A549 (cell line): Measurements from ENCODE around the gene BHLHA15. TPM values are rescaled to one million over a fixed set of nuclear protein-coding genes. Genes with fewer than 3 reads are reported as not detected.

Experiments used
- ATAC-seq, 2 experiments: fragments of 200-7000 bp in 1 of 2; fragments of >200 bp in 1 of 2; cut with Nextera tagmentation in 1 of 2; cut with Tn5 transposase in 1 of 2; 3 replicates each; pipeline versions ENCODE4 v1.8.0 to v1.9.1; 2018 to 2020; ENCODE audit warnings: mild to moderate bottlenecking in 1 of 2, moderate library complexity in 1 of 2
- CTCF ChIA-PET: fragments of 300-600 bp; sonication (Branson Sonifier 250); formaldehyde crosslinking; extraction: SDS; loops from one replicate; lab custom pipeline; 2021; ENCODE audit warnings: antibody characterized with exemption, inconsistent platforms; lab: Yijun Ruan, JAX
- POLR2A ChIA-PET: fragments of 350-600 bp; formaldehyde crosslinking; extraction: SDS; loops from one replicate; lab custom pipeline; 2021; ENCODE audit warnings: antibody characterized with exemption, inconsistent platforms; lab: Yijun Ruan, JAX
- DNase-seq, 2 experiments: peaks; one replicate each; pipeline versions ENCODE4 v3.0.0 to v3.0.0-alpha.2; 2011 to 2016; ENCODE audit warnings: low read depth in 1 of 2, low spot score in 1 of 2
- FAIRE-seq: peaks from 2 replicates; lab custom pipeline; 2011; peaks lifted over from hg19 to GRCh38; lab: Jason Lieb, UNC
- H3K27ac ChIP-seq, 2 experiments: fragments of >200 bp; sonication (Bioruptor Twin); formaldehyde crosslinking; 3 replicates each; pipeline ENCODE4 v1.5.1; 2016 to 2017
- H3K4me1 ChIP-seq: fragments of >200 bp; sonication (Bioruptor Twin); formaldehyde crosslinking; 3 replicates; pipeline ENCODE4 v1.6.1; 2016
- H3K4me2 ChIP-seq: fragments of >200 bp; sonication (Bioruptor Twin); formaldehyde crosslinking; 3 replicates; pipeline ENCODE4 v1.6.1; 2016
- H3K4me3 ChIP-seq: fragments of >200 bp; sonication (Bioruptor Twin); formaldehyde crosslinking; 3 replicates; pipeline ENCODE4 v1.5.1; 2016
- H3K9me3 ChIP-seq: fragments of >200 bp; sonication (Bioruptor Twin); formaldehyde crosslinking; 3 replicates; pipeline ENCODE4 v1.6.1; 2016
- CHD2 ChIP-seq: fragments of 150-350 bp; IDR thresholded peaks from 2 replicates; pipeline ENCODE4 v1.6.1; 2014; ENCODE audit warnings: low read length; ENCODE audit not compliant: partially characterized antibody
- CHD4 ChIP-seq: fragments of 200-600 bp; sonication (generic); IDR thresholded peaks from 2 replicates; pipeline ENCODE4 v1.6.1; 2016; ENCODE audit warnings: antibody characterized with exemption, mild to moderate bottlenecking, borderline replicate concordance
- EHMT2 ChIP-seq: fragments of 200-600 bp; sonication (generic); IDR thresholded peaks from 2 replicates; pipeline ENCODE4 v1.6.1; 2016; ENCODE audit warnings: antibody characterized with exemption, low read depth, mild to moderate bottlenecking, moderate library complexity
- ESRRA ChIP-seq: fragments of 150-350 bp; IDR thresholded peaks from 2 replicates; pipeline ENCODE4 v1.6.1; 2014; ENCODE audit warnings: mild to moderate bottlenecking, low read length, borderline replicate concordance
- FOSB ChIP-seq: fragments of 250-450 bp; sonication (Bioruptor Pico); IDR thresholded peaks from 2 replicates; pipeline ENCODE4 v1.5.0; 2020; ENCODE audit warnings: mild to moderate bottlenecking, moderate library complexity
- FOSL2 ChIP-seq, 2 experiments: fragments of 450-650 bp in 1 of 2; fragments of >200 bp in 1 of 2; sonication (Bioruptor Twin) in 1 of 2; formaldehyde crosslinking; IDR thresholded peaks; 2 replicates each; pipeline versions ENCODE4 v1.5.0 to v1.6.1; 2016 to 2020; ENCODE audit warnings: mild to moderate bottlenecking in 1 of 2, moderate library complexity in 1 of 2
- HOXB13 ChIP-seq: fragments of 250-450 bp; sonication (Bioruptor Pico); IDR thresholded peaks from 2 replicates; pipeline ENCODE4 v1.5.0; 2020; ENCODE audit warnings: low read depth, mild to moderate bottlenecking, moderate library complexity
- HOXB5 ChIP-seq: fragments of 250-450 bp; sonication (Bioruptor Pico); IDR thresholded peaks from 2 replicates; pipeline ENCODE4 v1.5.0; 2020; ENCODE audit warnings: mild to moderate bottlenecking, moderate library complexity
- JUN ChIP-seq, 2 experiments: fragments of >200 bp; sonication (Bioruptor Twin); formaldehyde crosslinking; IDR thresholded peaks; 2 replicates in 1 of 2; 3 replicates in 1 of 2; pipeline ENCODE4 v1.6.1; 2016 to 2017
- NFE2L2 ChIP-seq: fragments of 150-350 bp; conservative IDR thresholded peaks from 2 replicates; pipeline ENCODE4 v1.6.1; 2014; ENCODE audit warnings: low read length
- NPAS2 ChIP-seq: fragments of 250-450 bp; sonication (Bioruptor Pico); IDR thresholded peaks from 2 replicates; pipeline ENCODE4 v1.8.0; 2022; ENCODE audit warnings: mild to moderate bottlenecking, moderate library complexity, borderline replicate concordance
- NR3C1 ChIP-seq: fragments of >200 bp; sonication (Bioruptor Twin); formaldehyde crosslinking; IDR thresholded peaks from 3 replicates; pipeline ENCODE4 v1.6.1; 2017
- PHF8 ChIP-seq: fragments of 200-600 bp; sonication (generic); IDR thresholded peaks from 2 replicates; pipeline ENCODE4 v1.6.1; 2016; ENCODE audit warnings: low read depth, mild to moderate bottlenecking, antibody characterized with exemption, moderate library complexity, borderline replicate concordance
- POLR2AphosphoS2 ChIP-seq: conservative IDR thresholded peaks from 2 replicates; pipeline ENCODE4 v1.6.1; 2012; ENCODE audit warnings: low read length, improper control_type of control experiment, inconsistent platforms
- RFX5 ChIP-seq: fragments of 450-650 bp; IDR thresholded peaks from 2 replicates; pipeline ENCODE4 v1.7.1; 2014; ENCODE audit warnings: antibody characterized with exemption, mild to moderate bottlenecking, moderate library complexity
- RNF2 ChIP-seq: fragments of 200-600 bp; sonication (generic); IDR thresholded peaks from 2 replicates; pipeline ENCODE4 v1.6.1; 2016; ENCODE audit warnings: low read depth, mild to moderate bottlenecking, antibody characterized with exemption, moderate library complexity, borderline replicate concordance
- ZC3H11A ChIP-seq: fragments of 450-650 bp; IDR thresholded peaks from 2 replicates; pipeline ENCODE4 v1.6.1; 2014; ENCODE audit warnings: antibody characterized with exemption, mild to moderate bottlenecking
- WGBS: methylation state at CpG from one replicate; pipeline ENCODE4 v1.1.6; 2017; ENCODE audit errors: missing lambda C conversion rate; 5-methylcytosine and 5-hydroxymethylcytosine counted together
- polyA plus RNA-seq, 4 experiments: library from polyadenylated mRNA; depleted of rRNA in 3 of 4; stranded (reverse); fragments of >200 nt; fragmentation: RNase III in 1 of 4; extraction: RNeasy Plus Mini Kit Qiagen cat#74134 plus additional on column Dnase treatment in 1 of 4; gene quantifications; 2 replicates in 3 of 4; 3 replicates in 1 of 4; pipeline ENCODE4 v1.2.3, GENCODE V29; 2011 to 2017
- TF ChIP-seq, protein P1 (sequence below): fragments of 450-650 bp; IDR thresholded peaks from 2 replicates; pipeline ENCODE4 v1.6.1; 2014; ENCODE audit warnings: antibody characterized with exemption
- TF ChIP-seq, protein P2 (sequence below): fragments of >200 bp; sonication (Bioruptor Twin); formaldehyde crosslinking; IDR thresholded peaks from 2 replicates; pipeline ENCODE4 v1.6.1; 2016
- TF ChIP-seq, protein P3 (sequence below): fragments of 200-600 bp; sonication (generic); IDR thresholded peaks from 2 replicates; pipeline ENCODE4 v1.6.1; 2016; ENCODE audit warnings: antibody characterized with exemption, mild to moderate bottlenecking, moderate library complexity
- TF ChIP-seq, protein P4 (sequence below): fragments of 250-450 bp; sonication (Bioruptor Pico); IDR thresholded peaks from 2 replicates; pipeline ENCODE4 v1.5.0; 2020; ENCODE audit warnings: low read depth, mild to moderate bottlenecking, moderate library complexity
- TF ChIP-seq, protein P5 (sequence below): IDR thresholded peaks from 2 replicates; pipeline ENCODE4 v1.6.1; 2012

BHLHA15 gene
- polyA plus RNA-seq, 2 of the 4 experiments (the other 2 are of a cell fraction) = 0.23 to 0.30 TPM

DNA sequence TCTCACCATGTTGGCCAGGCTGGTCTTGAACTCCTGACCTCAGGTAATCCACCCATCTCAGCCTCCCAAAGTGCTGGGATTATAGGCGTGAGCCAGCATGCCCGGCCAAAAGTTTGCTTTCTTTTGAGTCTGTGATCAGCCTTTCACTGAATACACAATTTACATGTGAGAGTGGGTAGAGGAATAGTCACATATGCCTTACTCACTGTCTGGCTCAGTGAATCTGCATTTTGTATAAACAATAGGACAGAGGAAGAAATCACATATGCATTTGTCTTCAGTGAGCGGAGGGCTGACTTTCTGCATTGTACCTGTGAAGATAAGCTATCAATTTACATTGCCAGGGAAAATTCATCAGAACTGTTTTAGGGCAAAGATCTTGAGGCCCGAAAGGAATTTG, 43.3 kb downstream of the BHLHA15 start:
- ChIA-PET CTCF (interaction anchor here (0.6 to 1.9 kb wide), 4 partner anchors 10 to 166 kb away, joined by 3 to 5 read pairs (median 3); no protein-coding TSS in a partner anchor), POLR2A (no interaction called here)
- TF ChIP-seq RNF2 (no peak), FOSB (CRISPR knock-in tag) (no peak), HOXB5 (CRISPR knock-in tag) (no peak), PHF8 (no peak), NPAS2 (no peak), NFE2L2 (no peak), HOXB13 (CRISPR knock-in tag) (no peak), CHD4 (no peak), POLR2AphosphoS2 (no peak), ZC3H11A (no peak), JUN (IDR thresholded peaks at IDR 0.05) (no peak), FOSL2 (IDR thresholded peaks at IDR 0.05) (no peak), FOSL2 (CRISPR knock-in tag; IDR thresholded peaks at IDR 0.05) (no peak), ESRRA (no peak), NR3C1 (no peak)
- TF ChIP-seq, protein P1, sequence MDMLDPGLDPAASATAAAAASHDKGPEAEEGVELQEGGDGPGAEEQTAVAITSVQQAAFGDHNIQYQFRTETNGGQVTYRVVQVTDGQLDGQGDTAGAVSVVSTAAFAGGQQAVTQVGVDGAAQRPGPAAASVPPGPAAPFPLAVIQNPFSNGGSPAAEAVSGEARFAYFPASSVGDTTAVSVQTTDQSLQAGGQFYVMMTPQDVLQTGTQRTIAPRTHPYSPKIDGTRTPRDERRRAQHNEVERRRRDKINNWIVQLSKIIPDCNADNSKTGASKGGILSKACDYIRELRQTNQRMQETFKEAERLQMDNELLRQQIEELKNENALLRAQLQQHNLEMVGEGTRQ = no peak
- TF ChIP-seq, protein P2, sequence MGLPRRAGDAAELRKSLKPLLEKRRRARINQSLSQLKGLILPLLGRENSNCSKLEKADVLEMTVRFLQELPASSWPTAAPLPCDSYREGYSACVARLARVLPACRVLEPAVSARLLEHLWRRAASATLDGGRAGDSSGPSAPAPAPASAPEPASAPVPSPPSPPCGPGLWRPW = no peak
- TF ChIP-seq, protein P3, sequence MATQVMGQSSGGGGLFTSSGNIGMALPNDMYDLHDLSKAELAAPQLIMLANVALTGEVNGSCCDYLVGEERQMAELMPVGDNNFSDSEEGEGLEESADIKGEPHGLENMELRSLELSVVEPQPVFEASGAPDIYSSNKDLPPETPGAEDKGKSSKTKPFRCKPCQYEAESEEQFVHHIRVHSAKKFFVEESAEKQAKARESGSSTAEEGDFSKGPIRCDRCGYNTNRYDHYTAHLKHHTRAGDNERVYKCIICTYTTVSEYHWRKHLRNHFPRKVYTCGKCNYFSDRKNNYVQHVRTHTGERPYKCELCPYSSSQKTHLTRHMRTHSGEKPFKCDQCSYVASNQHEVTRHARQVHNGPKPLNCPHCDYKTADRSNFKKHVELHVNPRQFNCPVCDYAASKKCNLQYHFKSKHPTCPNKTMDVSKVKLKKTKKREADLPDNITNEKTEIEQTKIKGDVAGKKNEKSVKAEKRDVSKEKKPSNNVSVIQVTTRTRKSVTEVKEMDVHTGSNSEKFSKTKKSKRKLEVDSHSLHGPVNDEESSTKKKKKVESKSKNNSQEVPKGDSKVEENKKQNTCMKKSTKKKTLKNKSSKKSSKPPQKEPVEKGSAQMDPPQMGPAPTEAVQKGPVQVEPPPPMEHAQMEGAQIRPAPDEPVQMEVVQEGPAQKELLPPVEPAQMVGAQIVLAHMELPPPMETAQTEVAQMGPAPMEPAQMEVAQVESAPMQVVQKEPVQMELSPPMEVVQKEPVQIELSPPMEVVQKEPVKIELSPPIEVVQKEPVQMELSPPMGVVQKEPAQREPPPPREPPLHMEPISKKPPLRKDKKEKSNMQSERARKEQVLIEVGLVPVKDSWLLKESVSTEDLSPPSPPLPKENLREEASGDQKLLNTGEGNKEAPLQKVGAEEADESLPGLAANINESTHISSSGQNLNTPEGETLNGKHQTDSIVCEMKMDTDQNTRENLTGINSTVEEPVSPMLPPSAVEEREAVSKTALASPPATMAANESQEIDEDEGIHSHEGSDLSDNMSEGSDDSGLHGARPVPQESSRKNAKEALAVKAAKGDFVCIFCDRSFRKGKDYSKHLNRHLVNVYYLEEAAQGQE = no peak
- TF ChIP-seq, protein P4, sequence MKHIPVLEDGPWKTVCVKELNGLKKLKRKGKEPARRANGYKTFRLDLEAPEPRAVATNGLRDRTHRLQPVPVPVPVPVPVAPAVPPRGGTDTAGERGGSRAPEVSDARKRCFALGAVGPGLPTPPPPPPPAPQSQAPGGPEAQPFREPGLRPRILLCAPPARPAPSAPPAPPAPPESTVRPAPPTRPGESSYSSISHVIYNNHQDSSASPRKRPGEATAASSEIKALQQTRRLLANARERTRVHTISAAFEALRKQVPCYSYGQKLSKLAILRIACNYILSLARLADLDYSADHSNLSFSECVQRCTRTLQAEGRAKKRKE (CRISPR knock-in tag) = no peak
- TF ChIP-seq, protein P5, sequence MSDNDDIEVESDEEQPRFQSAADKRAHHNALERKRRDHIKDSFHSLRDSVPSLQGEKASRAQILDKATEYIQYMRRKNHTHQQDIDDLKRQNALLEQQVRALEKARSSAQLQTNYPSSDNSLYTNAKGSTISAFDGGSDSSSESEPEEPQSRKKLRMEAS = no peak
- DNase-seq (no peak), ATAC-seq (no peak), FAIRE-seq (no peak)
- Histone ChIP-seq H3K4me3 (no peak overlapping the region), H3K4me1 (peaks cover 17% of the 10 kb centered on the region), H3K27ac (no peak overlapping the region), H3K4me2 (no peak overlapping the region), H3K9me3 (no peaks in the 10 kb centered on the region)
- 96% methylated on average over 4 of the region's 4 CpGs for WGBS

DNA sequence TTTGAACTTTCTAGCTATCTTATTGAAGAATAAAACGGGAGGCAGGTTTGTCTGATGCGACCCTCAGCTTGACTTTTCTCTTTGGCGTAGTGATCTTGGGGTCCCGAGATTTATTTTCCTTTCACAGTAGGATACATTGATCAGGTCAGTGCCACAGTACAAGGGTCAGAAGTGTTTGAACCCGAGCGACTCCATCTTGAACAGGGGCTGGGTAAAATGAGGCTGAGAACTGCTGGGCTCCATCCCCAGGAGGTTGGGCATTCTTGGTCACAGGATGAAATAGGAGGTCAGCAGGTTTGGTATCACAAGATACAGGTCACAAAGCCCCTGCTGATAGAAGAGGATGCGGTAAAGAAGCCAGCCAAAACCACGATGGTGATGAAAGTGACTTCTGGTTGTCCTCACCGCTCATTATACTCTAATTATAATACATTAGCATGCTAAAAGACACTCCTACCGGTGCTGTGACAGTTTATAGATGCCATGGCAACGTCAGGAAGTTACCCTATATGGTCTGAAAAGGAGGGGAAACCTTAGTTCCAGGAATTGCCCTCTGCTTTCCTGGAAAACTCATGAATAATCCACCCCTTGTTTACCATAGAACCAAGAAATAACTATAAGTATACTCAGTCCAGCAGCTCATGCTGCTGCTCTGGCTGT, 43.8 kb downstream of the BHLHA15 start:
- FAIRE-seq (no peak), ATAC-seq (no peak), DNase-seq (no peak)
- POLR2A ChIA-PET = no interaction called here
- CTCF ChIA-PET = interaction anchor here (0.6 to 1.9 kb wide), 4 partner anchors 11 to 165 kb away, joined by 3 to 5 read pairs (median 3); no protein-coding TSS in a partner anchor
- peaks cover 17% of the 10 kb centered on the region for H3K4me1 ChIP-seq
- H3K4me2 ChIP-seq = no peak overlapping the region
- WGBS = 88% methylated on average over 11 of the region's 11 CpGs
- no peak overlapping the region for H3K4me3 ChIP-seq
- TF ChIP-seq CHD2 (no peak), RFX5 (no peak), HOXB5 (CRISPR knock-in tag) (no peak), EHMT2 (no peak), POLR2AphosphoS2 (no peak)
- no peaks in the 10 kb centered on the region for H3K9me3 ChIP-seq
- H3K27ac ChIP-seq = no peak overlapping the region
